ENCODE data around the gene PHACTR1. TPM values are rescaled to one million over a fixed set of nuclear protein-coding genes. Genes with fewer than 3 reads are reported as not detected.

Gene PHACTR1
- total RNA-seq, 2 donors from 2014 or later = 2.8 to 6.3 TPM

- no peaks in the 10 kb centered on the region for H3K27me3 ChIP-seq (ENCODE audit: control insufficient read depth, insufficient read depth, low read length, poor library complexity, severe bottlenecking)
- no peaks in the 10 kb centered on the region for H3K27me3 Mint-ChIP-seq (ENCODE audit: insufficient read depth)
- H3K4me3 ChIP-seq (ENCODE audit: low read length) = no peak overlapping the region
- DNase-seq = peak; percentile 40
- peaks cover 69% of the 10 kb centered on the region for H3K36me3 Mint-ChIP-seq (ENCODE audit: low read depth)
- TF ChIP-seq, protein P1, sequence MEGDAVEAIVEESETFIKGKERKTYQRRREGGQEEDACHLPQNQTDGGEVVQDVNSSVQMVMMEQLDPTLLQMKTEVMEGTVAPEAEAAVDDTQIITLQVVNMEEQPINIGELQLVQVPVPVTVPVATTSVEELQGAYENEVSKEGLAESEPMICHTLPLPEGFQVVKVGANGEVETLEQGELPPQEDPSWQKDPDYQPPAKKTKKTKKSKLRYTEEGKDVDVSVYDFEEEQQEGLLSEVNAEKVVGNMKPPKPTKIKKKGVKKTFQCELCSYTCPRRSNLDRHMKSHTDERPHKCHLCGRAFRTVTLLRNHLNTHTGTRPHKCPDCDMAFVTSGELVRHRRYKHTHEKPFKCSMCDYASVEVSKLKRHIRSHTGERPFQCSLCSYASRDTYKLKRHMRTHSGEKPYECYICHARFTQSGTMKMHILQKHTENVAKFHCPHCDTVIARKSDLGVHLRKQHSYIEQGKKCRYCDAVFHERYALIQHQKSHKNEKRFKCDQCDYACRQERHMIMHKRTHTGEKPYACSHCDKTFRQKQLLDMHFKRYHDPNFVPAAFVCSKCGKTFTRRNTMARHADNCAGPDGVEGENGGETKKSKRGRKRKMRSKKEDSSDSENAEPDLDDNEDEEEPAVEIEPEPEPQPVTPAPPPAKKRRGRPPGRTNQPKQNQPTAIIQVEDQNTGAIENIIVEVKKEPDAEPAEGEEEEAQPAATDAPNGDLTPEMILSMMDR (conservative IDR thresholded peaks at IDR 0.05) = no peak
- no peak overlapping the region for H3K27ac Mint-ChIP-seq
- H3K27ac ChIP-seq (ENCODE audit: low read depth, low read length) = no peak overlapping the region
- peaks cover 93% of the 10 kb centered on the region for H3K36me3 ChIP-seq (ENCODE audit: control insufficient read depth, insufficient read depth, low read length)
- no peaks in the 10 kb centered on the region for H3K4me1 ChIP-seq (ENCODE audit: control insufficient read depth, insufficient read depth, low read length)
- H3K4me1 Mint-ChIP-seq = no peaks in the 10 kb centered on the region
- H3K9ac ChIP-seq (ENCODE audit: extremely low read depth, low read length, poor library complexity, severe bottlenecking) = no peak overlapping the region
- H3K9me3 ChIP-seq (ENCODE audit: control insufficient read depth, low read length) = no peaks in the 10 kb centered on the region
- WGBS, 2 experiments (ENCODE audit: insufficient coverage in 1 of 2, insufficient read length in 1 of 2) = 93 to 99% methylated on average over 7 to 11 of the region's 11 CpGs
- no peak overlapping the region for H3K4me3 Mint-ChIP-seq
- no peaks in the 10 kb centered on the region for H3K9me3 Mint-ChIP-seq
Measured at GRCh38 chr6:13304580-13305260, 588.2 kb downstream of the PHACTR1 start.

DNA sequence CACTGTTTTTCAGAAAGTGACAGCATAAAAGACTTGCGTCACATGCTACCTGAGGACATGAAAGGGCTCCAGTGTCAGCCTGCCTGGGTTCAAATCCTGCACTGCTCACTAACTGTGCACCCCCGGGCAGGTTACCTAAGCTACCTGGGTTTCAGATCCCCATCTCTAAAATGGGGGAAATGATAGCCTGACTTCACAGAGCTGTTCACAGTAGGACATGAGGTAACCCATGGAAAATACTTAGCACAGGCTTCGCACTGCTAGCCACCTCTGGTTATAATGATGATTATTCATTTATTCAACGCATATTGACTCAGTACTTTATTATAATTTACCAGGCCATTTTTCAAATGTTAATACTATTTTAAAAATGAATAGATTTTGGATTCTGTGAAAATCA is 588.7 kb downstream of the PHACTR1 start:
- TF ChIP-seq, protein P1 (conservative IDR thresholded peaks at IDR 0.05) = no peak
- H3K36me3 ChIP-seq (ENCODE audit: control insufficient read depth, insufficient read depth, low read length) = peaks cover 92% of the 10 kb centered on the region
- Mint-ChIP-seq H3K4me3 (no peak overlapping the region), H3K36me3 (ENCODE audit: low read depth) (peaks cover 68% of the 10 kb centered on the region), H3K9me3 (no peaks in the 10 kb centered on the region), H3K4me1 (no peaks in the 10 kb centered on the region), H3K27ac (no peak overlapping the region), H3K27me3 (ENCODE audit: insufficient read depth) (no peaks in the 10 kb centered on the region)
- H3K9ac ChIP-seq (ENCODE audit: extremely low read depth, low read length, poor library complexity, severe bottlenecking) = no peak overlapping the region
- no peak for DNase-seq
- no peaks in the 10 kb centered on the region for H3K9me3 ChIP-seq (ENCODE audit: control insufficient read depth, low read length)
- no peaks in the 10 kb centered on the region for H3K4me1 ChIP-seq (ENCODE audit: control insufficient read depth, insufficient read depth, low read length)
- WGBS, 2 experiments (ENCODE audit: insufficient coverage in 1 of 2, insufficient read length in 1 of 2) = 91 to 97% methylated on average over 2 to 3 of the region's 4 CpGs
- H3K27me3 ChIP-seq (ENCODE audit: control insufficient read depth, insufficient read depth, low read length, poor library complexity, severe bottlenecking) = no peaks in the 10 kb centered on the region
- H3K4me3 ChIP-seq (ENCODE audit: low read length) = no peak overlapping the region
- no peak overlapping the region for H3K27ac ChIP-seq (ENCODE audit: low read depth, low read length)

DNA sequence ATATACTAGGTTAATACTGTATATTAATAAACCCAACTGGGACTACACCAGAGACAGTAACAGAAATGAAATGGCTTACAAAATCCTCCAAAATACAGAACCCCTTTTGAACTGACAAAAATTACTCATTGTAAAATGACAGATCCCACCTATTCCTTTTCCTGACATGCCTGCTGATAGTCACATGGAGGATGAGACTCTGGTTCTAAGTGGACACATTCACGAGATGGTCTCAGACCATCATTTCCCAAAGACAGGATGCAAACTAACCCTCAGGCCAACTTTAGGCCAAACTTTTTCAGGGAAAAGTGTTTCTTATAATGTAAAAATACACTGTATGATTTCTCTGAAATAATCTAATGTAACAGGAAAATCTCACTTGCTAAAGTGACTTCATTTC is 589.2 kb downstream of the PHACTR1 start:
- TF ChIP-seq, protein P1 (conservative IDR thresholded peaks at IDR 0.05) = no peak
- Histone ChIP-seq H3K9me3 (ENCODE audit: control insufficient read depth, low read length) (no peaks in the 10 kb centered on the region), H3K4me1 (ENCODE audit: control insufficient read depth, insufficient read depth, low read length) (no peaks in the 10 kb centered on the region), H3K27ac (ENCODE audit: low read depth, low read length) (no peak overlapping the region), H3K36me3 (ENCODE audit: control insufficient read depth, insufficient read depth, low read length) (peaks cover 90% of the 10 kb centered on the region), H3K27me3 (ENCODE audit: control insufficient read depth, insufficient read depth, low read length, poor library complexity, severe bottlenecking) (no peaks in the 10 kb centered on the region), H3K4me3 (ENCODE audit: low read length) (no peak overlapping the region), H3K9ac (ENCODE audit: extremely low read depth, low read length, poor library complexity, severe bottlenecking) (no peak overlapping the region)
- H3K4me3 Mint-ChIP-seq = no peak overlapping the region
- WGBS, 2 experiments (ENCODE audit: insufficient coverage in 1 of 2, insufficient read length in 1 of 2) = 96% methylated on average over 1 of the region's 1 CpG; no CpG with 5 or more reads in 1 of the 2 experiments
- no peak overlapping the region for H3K27ac Mint-ChIP-seq
- H3K4me1 Mint-ChIP-seq = no peaks in the 10 kb centered on the region
- no peaks in the 10 kb centered on the region for H3K9me3 Mint-ChIP-seq
- peaks cover 65% of the 10 kb centered on the region for H3K36me3 Mint-ChIP-seq (ENCODE audit: low read depth)
- no peaks in the 10 kb centered on the region for H3K27me3 Mint-ChIP-seq (ENCODE audit: insufficient read depth)
- DNase-seq = no peak
